ENCODE data around the gene KCTD7. TPM values are rescaled to one million over a fixed set of nuclear protein-coding genes. Genes with fewer than 3 reads are reported as not detected.

The KCTD7 gene
- 2.4 and 3.0 TPM in 2 replicates for total RNA-seq

GRCh38 chr7:66628361-66629221, at the start of gene KCTD7:
KCTD7 (plus strand) TSS chr7:66628881; CDS start chr7:66629065, 184 bp downstream.

Other genes starting within 250 kb of the KCTD7 start
- 24.7 and 40.0 TPM in 2 replicates for gene RABGEF1, start 111.9 kb downstream of the KCTD7 start, total RNA-seq